ENCODE measurements around the gene ATP8B4.
"Not testable (repeated sequence)": the region's sequence is repeated elsewhere in the genome, so short reads cannot be mapped to it uniquely, and the experiment has no call there.

DNA sequence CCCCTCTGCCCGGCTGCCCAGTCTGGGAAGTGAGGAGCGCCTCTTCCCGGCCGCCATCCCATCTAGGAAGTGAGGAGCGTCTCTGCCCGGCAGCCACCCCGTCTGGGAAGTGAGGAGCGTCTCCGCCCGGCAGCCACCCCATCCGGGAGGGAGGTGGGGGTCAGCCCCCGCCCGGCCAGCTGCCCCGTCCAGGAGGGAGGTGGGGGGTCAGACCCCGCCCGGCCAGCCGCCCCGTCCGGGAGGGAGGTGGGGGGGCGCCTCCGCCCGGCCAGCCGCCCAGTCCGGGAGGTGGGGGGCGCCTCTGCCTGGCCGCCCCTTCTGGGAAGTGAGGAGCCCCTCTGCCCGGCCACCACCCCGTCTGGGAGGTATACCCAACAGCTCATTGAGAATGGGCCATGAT, 39.2 kb upstream of the ATP8B4 start:
- TF ChIP-seq, protein P1, sequence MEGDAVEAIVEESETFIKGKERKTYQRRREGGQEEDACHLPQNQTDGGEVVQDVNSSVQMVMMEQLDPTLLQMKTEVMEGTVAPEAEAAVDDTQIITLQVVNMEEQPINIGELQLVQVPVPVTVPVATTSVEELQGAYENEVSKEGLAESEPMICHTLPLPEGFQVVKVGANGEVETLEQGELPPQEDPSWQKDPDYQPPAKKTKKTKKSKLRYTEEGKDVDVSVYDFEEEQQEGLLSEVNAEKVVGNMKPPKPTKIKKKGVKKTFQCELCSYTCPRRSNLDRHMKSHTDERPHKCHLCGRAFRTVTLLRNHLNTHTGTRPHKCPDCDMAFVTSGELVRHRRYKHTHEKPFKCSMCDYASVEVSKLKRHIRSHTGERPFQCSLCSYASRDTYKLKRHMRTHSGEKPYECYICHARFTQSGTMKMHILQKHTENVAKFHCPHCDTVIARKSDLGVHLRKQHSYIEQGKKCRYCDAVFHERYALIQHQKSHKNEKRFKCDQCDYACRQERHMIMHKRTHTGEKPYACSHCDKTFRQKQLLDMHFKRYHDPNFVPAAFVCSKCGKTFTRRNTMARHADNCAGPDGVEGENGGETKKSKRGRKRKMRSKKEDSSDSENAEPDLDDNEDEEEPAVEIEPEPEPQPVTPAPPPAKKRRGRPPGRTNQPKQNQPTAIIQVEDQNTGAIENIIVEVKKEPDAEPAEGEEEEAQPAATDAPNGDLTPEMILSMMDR (IDR thresholded peaks at IDR 0.05; ENCODE audit: borderline replicate concordance, extremely low read depth, low read length, poor library complexity, severe bottlenecking): not testable (repeated sequence)
- TF ChIP-seq EZH2 (IDR thresholded peaks at IDR 0.05; ENCODE audit: borderline replicate concordance, low read depth, low read length, severe bottlenecking): not testable (repeated sequence)

All from DND-41 (cell line).